ENCODE measurements around the gene SLC7A6. TPM values are rescaled to one million over a fixed set of nuclear protein-coding genes. Genes with fewer than 3 reads are reported as not detected.

Gene SLC7A6
- polyA plus RNA-seq, 3 donors = 17.7 to 136 (median 21.7) TPM

DNA sequence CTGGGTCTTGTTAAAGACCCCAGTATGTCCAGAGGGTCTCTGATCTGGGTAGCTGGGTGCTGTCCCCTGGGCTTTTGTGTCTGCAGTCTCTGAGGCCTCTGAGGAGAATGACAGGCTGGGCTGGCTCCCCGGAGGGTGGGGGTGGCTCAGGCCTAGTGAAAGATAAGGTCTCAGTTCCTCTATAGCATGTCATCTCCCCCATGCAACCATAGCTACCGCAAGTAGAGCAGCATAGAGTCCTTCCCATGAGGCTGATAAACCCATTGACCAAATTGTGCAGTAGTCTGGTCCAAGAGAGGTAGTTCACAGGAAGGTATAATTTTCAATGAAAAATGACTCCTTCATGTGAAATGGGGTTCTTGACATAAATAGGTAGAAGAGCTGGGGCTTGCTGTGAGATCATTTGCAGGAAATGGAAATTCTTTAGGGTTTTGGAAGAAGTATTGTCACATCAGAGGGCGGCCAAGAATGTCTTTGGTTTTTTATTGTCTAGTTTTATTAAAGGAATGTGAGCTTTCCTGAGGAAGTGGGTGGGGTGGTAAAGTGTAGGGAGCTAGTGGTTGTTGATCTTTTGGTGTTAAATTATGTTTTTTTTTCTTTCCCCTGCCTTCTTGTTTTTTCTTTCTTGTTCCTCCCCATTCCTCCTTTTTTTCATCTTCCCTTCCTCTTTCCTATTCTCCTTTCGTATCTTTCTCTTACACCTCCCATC lies 25.4 kb downstream of the SLC7A6 start:
- H3K27ac ChIP-seq (ENCODE audit: low read depth, low read length) = no peak overlapping the region
- WGBS, 3 donors = 44 to 75% (median 44%) methylated on average over 4 of the region's 4 CpGs

DNA sequence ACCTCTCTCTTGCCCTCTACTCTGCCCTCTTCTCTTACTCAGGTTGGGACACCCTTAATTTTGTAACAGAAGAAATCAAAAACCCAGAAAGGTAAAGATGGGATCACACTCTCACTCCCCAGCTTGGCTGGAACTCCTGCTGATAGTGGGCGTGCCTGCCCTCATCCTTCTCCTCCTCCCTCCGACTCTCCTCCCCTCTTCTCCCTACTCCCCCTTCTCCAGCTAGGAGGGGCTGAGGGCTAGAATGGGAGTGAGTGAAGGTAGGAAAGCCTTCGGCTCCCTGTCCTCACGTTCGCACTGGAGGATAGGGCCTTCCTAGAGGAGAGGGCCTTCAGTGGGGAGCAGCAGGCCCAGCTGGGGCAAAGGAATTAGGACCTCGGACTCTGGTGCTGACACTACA lies 26.1 kb downstream of the SLC7A6 start:
- H3K27ac ChIP-seq (ENCODE audit: low read depth, low read length) = no peak overlapping the region
- 67 to 76% (median 72%) methylated on average over 6 of the region's 6 CpGs for WGBS, 3 donors

- WGBS, 3 donors = 68 to 79% (median 69%) methylated on average over 4 of the region's 4 CpGs
- no peak overlapping the region for H3K27ac ChIP-seq (ENCODE audit: low read depth, low read length)
These were observed 26.9 kb downstream of the SLC7A6 start for GRCh38 chr16:68291227-68291626.

GRCh38 chr16:68292425-68292824 lies 28.1 kb downstream of the SLC7A6 start:
- 96 to 97% (median 96%) methylated on average over 5 of the region's 5 CpGs for WGBS, 3 donors
- H3K27ac ChIP-seq (ENCODE audit: low read depth, low read length) = no peak overlapping the region

DNA sequence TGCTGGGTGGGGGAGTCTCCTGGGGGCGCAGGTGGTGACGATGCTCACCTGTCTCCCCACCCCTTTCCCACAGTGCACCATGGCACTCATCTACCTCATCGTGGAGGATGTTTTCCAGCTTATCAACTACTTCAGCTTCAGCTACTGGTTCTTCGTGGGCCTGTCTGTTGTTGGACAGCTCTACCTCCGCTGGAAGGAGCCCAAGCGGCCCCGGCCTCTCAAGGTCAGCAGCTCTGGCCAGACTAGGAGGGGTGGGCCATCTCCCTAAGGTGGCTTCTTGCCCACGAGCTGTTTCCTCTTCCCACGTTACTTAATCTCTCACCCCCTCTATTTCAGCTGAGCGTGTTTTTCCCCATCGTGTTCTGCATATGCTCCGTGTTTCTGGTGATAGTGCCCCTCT lies 32.0 kb downstream of the SLC7A6 start:
- WGBS, 3 donors = 41 to 70% (median 66%) methylated on average over 12 of the region's 12 CpGs
- H3K27ac ChIP-seq (ENCODE audit: low read depth, low read length) = no peak overlapping the region

GRCh38 chr16:68296693-68297092 lies 32.4 kb downstream of the SLC7A6 start:
- no peak overlapping the region for H3K27ac ChIP-seq (ENCODE audit: low read depth, low read length)
- 68 to 77% (median 72%) methylated on average over 6 of the region's 6 CpGs for WGBS, 3 donors

DNA sequence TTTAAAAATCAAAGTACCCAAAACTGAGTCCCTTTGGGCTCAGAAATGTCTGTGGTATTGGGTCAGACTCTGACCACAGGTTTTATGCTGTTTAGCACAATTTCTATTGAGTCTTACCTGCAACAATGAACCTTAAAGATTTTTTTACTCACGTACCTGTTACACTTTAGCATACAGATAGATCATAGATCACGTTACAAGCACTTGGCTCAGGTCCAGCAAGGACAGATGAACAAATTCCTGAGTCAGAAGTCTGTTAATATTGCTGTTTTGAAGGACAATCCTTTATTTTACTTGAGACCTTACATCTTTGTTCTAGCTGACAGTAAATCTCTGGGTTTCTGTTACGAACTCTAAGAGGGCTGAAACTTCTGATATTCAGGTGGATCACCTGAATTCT lies 33.6 kb downstream of the SLC7A6 start:
- WGBS, 3 donors = 62 to 67% (median 66%) methylated on average over 3 of the region's 3 CpGs

GRCh38 chr16:68298312-68298711 lies 34.0 kb downstream of the SLC7A6 start:
- no peak overlapping the region for H3K27ac ChIP-seq (ENCODE audit: low read depth, low read length)
- WGBS, 3 donors = 89 to 90% (median 89%) methylated on average over 3 of the region's 3 CpGs

More for the DNA sequence above, 33.6 kb downstream of the SLC7A6 start:
- H3K27ac ChIP-seq (ENCODE audit: low read depth, low read length) = no peak overlapping the region

DNA sequence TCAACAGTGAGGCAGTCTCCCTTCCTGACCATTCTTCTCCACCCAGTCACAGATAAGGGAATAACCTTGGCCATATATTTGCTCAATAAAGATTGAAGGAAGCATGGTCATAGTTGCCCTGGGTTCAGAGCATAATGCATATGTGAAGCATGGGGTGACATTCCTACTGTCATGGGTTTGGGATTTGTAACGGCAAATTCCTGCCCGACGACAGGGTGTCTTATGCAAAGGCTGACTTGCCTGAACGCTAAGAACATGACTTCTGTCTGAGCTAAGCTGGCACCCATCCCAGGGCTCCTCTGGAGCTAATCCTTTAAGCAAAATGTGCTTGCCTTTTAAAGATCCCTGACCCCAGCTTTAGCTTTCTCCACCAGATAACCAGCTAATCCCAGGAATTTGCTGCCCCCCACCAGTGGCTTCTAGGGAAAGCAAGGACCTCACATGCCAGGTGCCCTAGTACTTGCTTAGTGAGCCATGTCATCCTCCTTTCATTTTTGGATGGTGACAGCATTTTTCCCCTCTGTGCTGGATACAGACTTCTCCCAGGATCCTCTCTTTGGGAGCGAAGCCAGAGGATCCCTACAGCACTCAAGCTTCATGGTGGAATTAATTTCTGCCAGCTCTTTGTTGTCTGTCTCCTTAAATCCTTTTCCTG lies 34.7 kb downstream of the SLC7A6 start:
- no peak overlapping the region for H3K27ac ChIP-seq (ENCODE audit: low read depth, low read length)
- WGBS, 3 donors = 50 to 64% (median 52%) methylated on average over 5 of the region's 5 CpGs

DNA sequence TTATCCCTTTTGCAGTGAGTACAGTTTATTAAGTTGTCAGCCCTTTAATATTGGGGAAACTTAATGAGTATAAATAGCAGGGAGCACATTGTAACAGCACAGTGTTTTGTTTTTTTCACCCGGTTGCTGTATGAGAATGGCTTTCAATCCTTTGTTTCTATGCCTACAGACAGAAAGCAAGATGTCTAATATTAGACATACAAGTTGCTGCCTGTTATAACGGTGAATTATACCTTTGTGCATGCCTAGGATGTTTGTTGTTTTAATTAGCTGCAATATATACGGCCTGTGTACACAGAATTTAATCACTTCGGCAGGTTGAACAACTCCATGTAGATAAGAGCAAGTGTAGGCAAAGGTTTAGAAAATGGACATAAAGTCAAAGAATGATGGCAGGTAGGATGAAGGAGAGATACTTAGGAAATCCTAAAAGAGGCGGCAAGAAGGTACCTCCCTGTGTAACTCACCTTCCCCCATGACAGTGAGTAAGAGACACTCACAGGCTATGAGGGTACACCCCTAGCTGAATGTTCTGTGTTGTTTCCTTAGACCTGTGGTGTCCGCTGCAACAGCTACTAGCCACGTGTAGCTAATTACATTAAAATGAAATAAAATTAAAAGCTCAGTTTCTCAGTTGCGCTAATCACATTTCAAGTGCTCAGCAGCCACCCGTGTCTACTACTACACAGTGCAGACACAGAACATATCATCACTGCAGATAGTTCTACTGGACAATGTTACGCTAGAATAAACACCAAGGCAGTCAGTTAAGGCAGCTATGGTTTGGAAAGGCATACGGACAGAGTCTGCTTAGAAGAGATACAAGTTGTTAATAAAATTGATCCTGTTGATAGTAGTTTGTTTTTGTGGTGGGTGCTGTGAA lies 35.5 kb downstream of the SLC7A6 start:
- WGBS, 3 donors = 77 to 82% (median 78%) methylated on average over 11 of the region's 11 CpGs
- H3K27ac ChIP-seq (ENCODE audit: low read depth, low read length) = no peak overlapping the region

- 67 to 82% (median 68%) methylated on average over 7 of the region's 7 CpGs for WGBS, 3 donors
- H3K27ac ChIP-seq (ENCODE audit: low read depth, low read length) = no peak overlapping the region
These were observed 36.6 kb downstream of the SLC7A6 start for GRCh38 chr16:68300734-68301459.

GRCh38 chr16:68306633-68307032 lies 42.3 kb downstream of the SLC7A6 start:
- WGBS, 3 donors = 96 to 98% (median 98%) methylated on average over 3 of the region's 3 CpGs
- H3K27ac ChIP-seq (ENCODE audit: low read depth, low read length) = no peak overlapping the region

DNA sequence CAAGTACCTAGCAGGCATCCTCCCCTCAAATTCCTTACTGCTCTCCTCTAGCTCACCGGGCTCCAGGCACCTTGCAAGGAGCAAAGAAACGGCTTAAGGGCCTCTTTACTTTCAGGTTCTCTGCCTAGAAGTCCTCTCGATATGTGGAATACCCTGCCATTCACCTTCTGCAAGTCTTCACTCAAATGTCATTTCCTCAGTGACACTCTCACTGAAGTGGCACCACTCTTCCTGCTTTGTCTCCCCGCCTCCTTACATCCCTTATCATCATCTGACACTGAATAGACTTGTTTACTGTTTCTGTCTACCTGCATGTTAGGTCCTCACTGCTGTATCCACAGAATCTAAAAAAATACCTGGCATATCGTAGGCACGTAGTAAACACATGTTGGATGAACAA lies 45.5 kb downstream of the SLC7A6 start:
- 34 to 38% (median 35%) methylated on average over 6 of the region's 6 CpGs for WGBS, 3 donors
- H3K27ac ChIP-seq (ENCODE audit: low read depth, low read length) = no peak overlapping the region

DNA sequence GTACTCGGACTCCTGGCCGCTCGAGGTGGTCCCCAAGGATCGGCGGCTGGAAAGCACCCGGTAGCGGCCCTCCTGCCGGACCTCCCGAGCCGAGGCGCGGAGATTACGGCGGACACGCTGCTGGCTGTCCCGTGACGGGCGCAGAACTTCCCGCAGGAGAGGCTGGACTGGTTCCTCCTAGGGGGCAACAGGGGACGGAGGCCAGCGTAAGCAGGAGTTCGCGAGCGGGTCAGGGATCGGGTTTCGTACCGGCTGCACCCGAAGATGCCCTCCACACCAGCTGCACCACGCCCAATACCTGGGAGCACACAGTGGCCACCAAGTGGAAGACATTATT lies 46.1 kb downstream of the SLC7A6 start:
- WGBS, 3 donors = 0% methylated on average over 28 to 29 of the region's 29 CpGs
- peak overlapping the region; percentile 26 for H3K27ac ChIP-seq (ENCODE audit: low read depth, low read length)

- H3K27ac ChIP-seq (ENCODE audit: low read depth, low read length) = peak within 1 kb of the TSS; percentile 26
- 0% methylated on average over 57 to 62 of the region's 62 CpGs for WGBS, 3 donors
These were observed 46.6 kb downstream of the SLC7A6 start, which contains the start of the genes PRMT7 and SLC7A6OS for GRCh38 chr16:68310774-68311511. PRMT7 (plus strand) TSS chr16:68311019; CDS start chr16:68315980, 4,961 bp downstream. SLC7A6OS (minus strand) TSS chr16:68310946; CDS start chr16:68310926, 20 bp downstream.

- 81 to 89% (median 88%) methylated on average over 4 of the region's 4 CpGs for WGBS, 3 donors
- no peak overlapping the region for H3K27ac ChIP-seq (ENCODE audit: low read depth, low read length)
These were observed 48.8 kb downstream of the SLC7A6 start for GRCh38 chr16:68313116-68313515.

DNA sequence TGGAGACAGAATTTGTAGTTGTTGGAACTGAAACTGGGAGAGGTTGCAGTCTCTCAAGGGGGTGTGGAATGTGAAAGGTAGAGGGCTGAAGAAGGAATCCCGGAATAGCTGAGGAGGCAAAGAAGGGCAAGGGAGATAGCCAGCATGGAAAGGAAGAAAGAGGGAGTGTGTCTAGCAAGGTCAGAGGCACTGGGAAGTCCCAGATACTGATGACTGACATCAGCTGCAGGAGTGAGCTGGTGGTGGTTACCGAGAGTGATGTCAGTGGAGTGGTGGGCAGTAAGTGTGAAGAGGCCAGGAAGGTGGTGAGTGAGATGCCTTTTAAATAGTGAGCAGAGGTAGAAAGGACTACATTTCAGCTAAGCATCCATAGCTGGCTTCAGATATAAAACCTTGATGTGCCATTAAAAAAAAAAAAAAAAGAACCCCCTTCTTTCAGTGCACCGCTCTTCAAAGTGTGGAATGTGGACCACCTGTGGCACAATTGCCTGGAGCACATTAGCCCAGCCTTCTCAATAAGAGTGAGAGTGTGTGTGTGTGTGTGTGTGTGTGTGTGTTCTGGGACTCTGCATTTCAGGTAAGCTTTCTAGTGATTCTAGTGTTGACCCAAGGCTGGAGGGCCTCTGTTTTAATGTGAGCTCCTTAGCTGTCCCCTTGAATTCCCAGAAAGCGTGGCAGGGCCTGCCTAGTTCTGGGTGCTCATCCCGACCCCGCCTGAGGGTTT lies 55.0 kb downstream of the SLC7A6 start:
- no peak overlapping the region for H3K27ac ChIP-seq (ENCODE audit: low read depth, low read length)
- WGBS, 3 donors = 93 to 95% (median 95%) methylated on average over 6 of the region's 6 CpGs
